ENCODE results near the gene SPINT1. TPM values are rescaled to one million over a fixed set of nuclear protein-coding genes. Genes with fewer than 3 reads are reported as not detected.
A peak's percentile ranks its signal among the peaks of the same experiment; 100 is the strongest.

Gene SPINT1
- total and polyA plus RNA-seq, 2 experiments from 2014 or later, result 5.3 to 9.5 TPM

GRCh38 chr15:40891810-40892446 is 48.1 kb downstream of the SPINT1 start:
- Histone ChIP-seq H3K4me3 (no peak overlapping the region), H3K4me1 (ENCODE audit: low read depth) (no peaks in the 10 kb centered on the region), H3K27ac (no peak overlapping the region), H3K27me3 (peaks cover 10% of the 10 kb centered on the region), H3K36me3 (peaks cover 2% of the 10 kb centered on the region), H3K9me3 (ENCODE audit: low read depth) (no peaks in the 10 kb centered on the region)
- TF ChIP-seq CTCF (IDR thresholded peaks at IDR 0.05; ENCODE audit: low read depth, low read length), result peak; percentile 84
- DNase-seq (ENCODE audit: low read depth in 1 of 2, low spot score in 1 of 2), result peak; percentile 63

- no peak for TF ChIP-seq CTCF (IDR thresholded peaks at IDR 0.05; ENCODE audit: low read depth, low read length)
- Histone ChIP-seq H3K36me3 (peaks cover 8% of the 10 kb centered on the region), H3K4me3 (no peak overlapping the region), H3K4me1 (ENCODE audit: low read depth) (no peaks in the 10 kb centered on the region), H3K27me3 (peaks cover 10% of the 10 kb centered on the region), H3K27ac (no peak overlapping the region), H3K9me3 (ENCODE audit: low read depth) (no peaks in the 10 kb centered on the region)
- DNase-seq (ENCODE audit: low read depth in 1 of 2, low spot score in 1 of 2), result no peak
Observed at GRCh38 chr15:40892447-40893012, 48.7 kb downstream of the SPINT1 start.

GRCh38 chr15:40893019-40893670 is 49.3 kb downstream of the SPINT1 start:
- TF ChIP-seq CTCF (IDR thresholded peaks at IDR 0.05; ENCODE audit: low read depth, low read length), result no peak
- no peak for DNase-seq (ENCODE audit: low read depth in 1 of 2, low spot score in 1 of 2)
- Histone ChIP-seq H3K4me1 (ENCODE audit: low read depth) (no peaks in the 10 kb centered on the region), H3K36me3 (peaks cover 8% of the 10 kb centered on the region), H3K27me3 (peaks cover 10% of the 10 kb centered on the region), H3K4me3 (no peak overlapping the region), H3K27ac (no peak overlapping the region), H3K9me3 (ENCODE audit: low read depth) (no peaks in the 10 kb centered on the region)

- TF ChIP-seq CTCF (IDR thresholded peaks at IDR 0.05; ENCODE audit: low read depth, low read length), result peak; percentile 67
- DNase-seq (ENCODE audit: low read depth in 1 of 2, low spot score in 1 of 2), result peak; percentile 99
- Histone ChIP-seq H3K4me1 (ENCODE audit: low read depth) (no peaks in the 10 kb centered on the region), H3K36me3 (peaks cover 8% of the 10 kb centered on the region), H3K4me3 (peak within 1 kb of the TSS; percentile 69), H3K27me3 (peaks cover 10% of the 10 kb centered on the region), H3K27ac (peak within 1 kb of the TSS; percentile 95), H3K9me3 (ENCODE audit: low read depth) (no peaks in the 10 kb centered on the region)
Observed at GRCh38 chr15:40893733-40894680, 50.2 kb downstream of the SPINT1 start, which contains the start of gene VPS18. VPS18 (plus strand) TSS chr15:40894450; CDS start chr15:40894769, 319 bp downstream.

Measured in cardiac muscle cell (in vitro differentiated cells and primary cell).